ENCODE data around the gene ANO1. TPM values are rescaled to one million over a fixed set of nuclear protein-coding genes. Genes with fewer than 3 reads are reported as not detected.

Gene ANO1
- total RNA-seq, 2 experiments from 2014 or later = not detected

GRCh38 chr11:70107756-70108155 is 29.6 kb downstream of the ANO1 start:
- ATAC-seq (ENCODE audit: poor library complexity) (no peak), DNase-seq (no peak)
- H3K27ac Mint-ChIP-seq = no peak overlapping the region
- H3K27me3 Mint-ChIP-seq = peaks cover 5% of the 10 kb centered on the region
- Histone ChIP-seq H3K27me3 (ENCODE audit: control insufficient read depth in 1 of 2, insufficient read depth in 2 of 2, low read length in 2 of 2) (no peaks in the 10 kb centered on the region), H3K36me3 (ENCODE audit: insufficient read depth, low read length) (no peaks in the 10 kb centered on the region), H3K4me3 (ENCODE audit: low read length) (no peak overlapping the region), H3K9me3 (ENCODE audit: control insufficient read depth in 1 of 2, insufficient read depth in 1 of 2, low read length in 2 of 2) (no peaks in the 10 kb centered on the region), H3K27ac (ENCODE audit: low read depth in 1 of 2, low read length in 2 of 2) (no peak overlapping the region), H3K4me1 (ENCODE audit: insufficient read depth, low read length) (no peaks in the 10 kb centered on the region)
- ChIA-PET CTCF (no interaction called here), POLR2A (no interaction called here)
- no peaks in the 10 kb centered on the region for H3K9me3 Mint-ChIP-seq
- intact Hi-C loops (cut with DNase I, micrococcal nuclease) = no loop called here
- H3K36me3 Mint-ChIP-seq (ENCODE audit: low read depth) = no peaks in the 10 kb centered on the region
- no peak overlapping the region for H3K4me3 Mint-ChIP-seq
- H3K4me1 Mint-ChIP-seq (ENCODE audit: low read depth) = no peaks in the 10 kb centered on the region
- TF ChIP-seq CTCF (IDR thresholded peaks at IDR 0.05) = no peak

- Mint-ChIP-seq H3K4me3 (no peak overlapping the region), H3K36me3 (ENCODE audit: low read depth) (no peaks in the 10 kb centered on the region), H3K27me3 (peaks cover 5% of the 10 kb centered on the region)
Measured at GRCh38 chr11:70108250-70108649, 30.1 kb downstream of the ANO1 start.

GRCh38 chr11:70109006-70109405 is 30.9 kb downstream of the ANO1 start:
- no peaks in the 10 kb centered on the region for H3K27me3 ChIP-seq (ENCODE audit: control insufficient read depth in 1 of 2, insufficient read depth in 2 of 2, low read length in 2 of 2)
- ATAC-seq (ENCODE audit: poor library complexity) = no peak
- H3K27ac ChIP-seq (ENCODE audit: low read depth in 1 of 2, low read length in 2 of 2) = no peak overlapping the region
- no peak for TF ChIP-seq CTCF (IDR thresholded peaks at IDR 0.05)
- H3K4me1 ChIP-seq (ENCODE audit: insufficient read depth, low read length) = no peaks in the 10 kb centered on the region
- H3K9me3 ChIP-seq (ENCODE audit: control insufficient read depth in 1 of 2, insufficient read depth in 1 of 2, low read length in 2 of 2) = no peaks in the 10 kb centered on the region
- H3K4me3 ChIP-seq (ENCODE audit: low read length) = no peak overlapping the region
- ChIA-PET CTCF (no interaction called here), POLR2A (no interaction called here)
- intact Hi-C loops (cut with DNase I, micrococcal nuclease) = no loop called here
- Mint-ChIP-seq H3K9me3 (no peaks in the 10 kb centered on the region), H3K27me3 (peaks cover 5% of the 10 kb centered on the region), H3K27ac (no peak overlapping the region), H3K36me3 (ENCODE audit: low read depth) (no peaks in the 10 kb centered on the region), H3K4me1 (ENCODE audit: low read depth) (no peaks in the 10 kb centered on the region), H3K4me3 (no peak overlapping the region)
- DNase-seq = no peak
- H3K36me3 ChIP-seq (ENCODE audit: insufficient read depth, low read length) = no peaks in the 10 kb centered on the region

More at GRCh38 chr11:70108250-70108649, 30.1 kb downstream of the ANO1 start:
- H3K4me1 Mint-ChIP-seq (ENCODE audit: low read depth) = no peaks in the 10 kb centered on the region
- H3K27ac Mint-ChIP-seq = no peak overlapping the region
- H3K9me3 Mint-ChIP-seq = no peaks in the 10 kb centered on the region
- ChIA-PET CTCF (no interaction called here), POLR2A (no interaction called here)
- no peaks in the 10 kb centered on the region for H3K9me3 ChIP-seq (ENCODE audit: control insufficient read depth in 1 of 2, insufficient read depth in 1 of 2, low read length in 2 of 2)
- no peaks in the 10 kb centered on the region for H3K27me3 ChIP-seq (ENCODE audit: control insufficient read depth in 1 of 2, insufficient read depth in 2 of 2, low read length in 2 of 2)
- intact Hi-C loops (cut with DNase I, micrococcal nuclease) = no loop called here
- no peak overlapping the region for H3K4me3 ChIP-seq (ENCODE audit: low read length)
- DNase-seq = no peak
- no peaks in the 10 kb centered on the region for H3K4me1 ChIP-seq (ENCODE audit: insufficient read depth, low read length)
- H3K27ac ChIP-seq (ENCODE audit: low read depth in 1 of 2, low read length in 2 of 2) = no peak overlapping the region
- no peak for TF ChIP-seq CTCF (IDR thresholded peaks at IDR 0.05)
- no peak for ATAC-seq (ENCODE audit: poor library complexity)
- H3K36me3 ChIP-seq (ENCODE audit: insufficient read depth, low read length) = no peaks in the 10 kb centered on the region

Measured in CD4-positive, alpha-beta T cell (primary cell).